PFSK-1 (cell line): ENCODE data around the gene HMX1.

ENCODE experiments used
- POLR2AphosphoS5 ChIP-seq: IDR thresholded peaks from 2 replicates; pipeline ENCODE4 v1.6.1; 2012; ENCODE audit warnings: low read depth, mild to moderate bottlenecking, control low read depth, low read length, moderate library complexity
- REST ChIP-seq, 2 experiments: IDR thresholded peaks; 2 replicates each; pipeline versions ENCODE4 v1.6.1 to v1.8.0; 2011 to 2012; ENCODE audit warnings: low read depth in 2 of 2, low read length in 2 of 2, control low read depth in 1 of 2, inconsistent platforms in 1 of 2, mild to moderate bottlenecking in 1 of 2, moderate library complexity in 1 of 2; ENCODE audit not compliant: insufficient read depth in 1 of 2
- SIN3A ChIP-seq: IDR thresholded peaks from 2 replicates; pipeline ENCODE4 v1.6.1; 2012; ENCODE audit warnings: mild to moderate bottlenecking, low read length, moderate library complexity, borderline replicate concordance; ENCODE audit not compliant: insufficient read depth
- TAF1 ChIP-seq: IDR thresholded peaks from 2 replicates; pipeline ENCODE4 v1.6.1; 2012; ENCODE audit warnings: low read length, control low read depth, borderline replicate concordance; ENCODE audit not compliant: insufficient read depth

- TF ChIP-seq REST (IDR thresholded peaks at IDR 0.05; ENCODE audit: insufficient read depth in 1 of 2, low read depth in 2 of 2, low read length in 2 of 2): no peak
- no peak for TF ChIP-seq POLR2AphosphoS5
- no peak for TF ChIP-seq SIN3A
- TF ChIP-seq TAF1: no peak
Observed at GRCh38 chr4:8917321-8917811, 45.7 kb upstream of the HMX1 start.
